ENCODE measurements around the gene STAB2.

GRCh38 chr12:103716517-103717196 is 129.6 kb downstream of the STAB2 start:
- no peak for TF ChIP-seq TEAD4 (IDR thresholded peaks at IDR 0.05)
- TF ChIP-seq FOXM1 (IDR thresholded peaks at IDR 0.05; ENCODE audit: borderline replicate concordance, low read depth), result no peak
- TF ChIP-seq RAD21 (IDR thresholded peaks at IDR 0.05; ENCODE audit: low read depth), result no peak
- no peak for TF ChIP-seq YY1 (IDR thresholded peaks at IDR 0.05; ENCODE audit: low read depth)
- TF ChIP-seq ZBTB7A (IDR thresholded peaks at IDR 0.05; ENCODE audit: low read depth), result no peak
- no peak for TF ChIP-seq NFIC (IDR thresholded peaks at IDR 0.05)
- no peak for TF ChIP-seq MAX (IDR thresholded peaks at IDR 0.05)
- no peak for TF ChIP-seq REST (IDR thresholded peaks at IDR 0.05; ENCODE audit: low read depth)
- no peak for TF ChIP-seq TCF12 (IDR thresholded peaks at IDR 0.05; ENCODE audit: low read depth)
- no peak for TF ChIP-seq TAF1 (IDR thresholded peaks at IDR 0.05; ENCODE audit: low read depth)
- TF ChIP-seq USF1 (IDR thresholded peaks at IDR 0.05), result no peak
- no peak for TF ChIP-seq EP300 (IDR thresholded peaks at IDR 0.05; ENCODE audit: borderline replicate concordance)

Measured in Ishikawa (cell line).